ENCODE measurements around the gene ZSWIM6.
"Not testable (repeated sequence)": the region's sequence is repeated elsewhere in the genome, so short reads cannot be mapped to it uniquely, and the experiment has no call there.

The ZSWIM6 gene

DNA sequence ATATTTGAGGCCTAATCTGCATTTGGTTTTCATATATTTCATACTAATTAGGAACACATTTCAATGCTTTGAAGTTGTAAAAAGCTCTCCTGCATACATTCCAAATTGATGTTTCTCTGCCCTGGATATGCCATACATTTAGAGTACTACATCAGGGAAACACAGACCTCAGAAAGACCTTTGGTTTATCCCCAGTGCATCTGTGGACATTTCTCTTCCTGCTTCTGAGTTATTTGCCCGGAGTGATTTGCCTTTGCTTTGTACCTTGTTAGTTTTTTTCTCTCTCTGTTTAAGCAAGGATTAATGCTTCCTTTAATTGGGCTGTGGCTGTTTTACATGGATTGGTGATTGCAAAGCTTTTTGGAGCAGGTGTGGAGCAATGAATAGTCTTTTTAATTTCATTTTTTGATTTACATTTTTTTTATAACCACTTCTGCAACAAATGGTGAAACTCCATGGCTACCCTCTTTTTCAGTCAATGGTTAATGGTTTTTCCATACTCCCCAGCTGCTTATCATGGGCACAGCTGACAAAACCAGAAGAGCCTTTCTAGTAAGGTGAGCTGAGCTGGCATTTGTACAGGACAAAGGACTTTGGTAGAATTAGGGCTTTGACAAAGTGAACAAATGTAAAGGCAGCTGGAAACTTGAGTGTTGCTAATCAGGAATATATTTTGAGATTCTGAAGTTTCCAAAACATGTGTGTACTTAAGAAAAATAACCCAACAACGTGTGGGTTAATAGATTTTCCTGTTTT, 54.2 kb downstream of the ZSWIM6 start:
- no peak for TF ChIP-seq ZNF274 (IDR thresholded peaks at IDR 0.05; ENCODE audit: low read depth, low read length)
- H3K4me3 ChIP-seq (ENCODE audit: low read length), result no peak overlapping the region

DNA sequence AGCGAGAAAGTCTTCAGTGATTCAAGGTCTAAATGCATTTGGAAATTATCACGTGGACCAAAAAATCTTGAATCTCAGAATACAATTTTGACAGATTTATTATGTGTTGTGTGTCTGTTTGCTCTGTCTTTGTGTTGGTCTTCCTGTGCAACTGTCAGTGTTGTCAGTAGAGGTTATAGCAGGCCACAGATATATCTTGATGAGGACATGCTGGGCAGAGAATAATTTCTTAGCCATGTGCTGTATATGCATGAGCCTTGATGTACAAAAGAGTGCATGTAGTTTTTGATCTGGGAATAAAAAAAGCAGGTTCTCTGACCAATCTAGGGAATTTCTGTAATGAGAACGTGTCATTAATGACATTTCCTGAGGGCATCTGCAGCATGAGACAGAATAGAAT, 57.6 kb downstream of the ZSWIM6 start:
- TF ChIP-seq ZNF274 (IDR thresholded peaks at IDR 0.05; ENCODE audit: low read depth, low read length), result no peak
- H3K4me3 ChIP-seq (ENCODE audit: low read length), result no peak overlapping the region

DNA sequence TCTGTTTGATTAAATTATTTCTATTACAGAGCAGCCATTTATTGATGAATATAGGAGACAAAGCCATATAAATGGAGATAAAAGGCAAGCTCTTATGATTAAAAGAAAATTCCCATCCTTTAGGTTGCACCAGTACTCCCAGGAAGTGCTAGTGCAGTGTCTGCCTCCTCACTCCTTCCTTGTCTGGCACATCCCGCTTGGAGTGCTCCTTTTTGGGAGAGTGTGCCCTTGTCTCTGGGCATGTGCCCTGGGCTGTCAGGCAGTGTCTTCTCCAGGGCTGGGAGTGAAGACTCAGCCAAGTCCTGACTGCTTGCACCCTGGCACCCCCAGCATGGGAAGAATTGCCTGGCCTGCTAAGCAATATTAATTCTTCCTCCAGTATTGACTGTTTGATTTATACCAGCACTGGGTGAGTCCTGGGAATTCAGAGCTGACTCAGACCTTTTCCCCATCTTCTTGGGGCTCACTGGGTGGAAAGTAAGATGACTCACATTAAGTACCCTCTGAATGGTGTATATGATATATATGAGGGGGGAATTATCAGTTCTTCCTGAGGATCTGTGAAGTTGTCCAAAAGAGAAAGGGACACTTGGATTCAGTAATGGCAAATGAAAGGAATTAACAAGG, 62.1 kb downstream of the ZSWIM6 start:
- no peak overlapping the region for H3K4me3 ChIP-seq (ENCODE audit: low read length)
- TF ChIP-seq ZNF274 (IDR thresholded peaks at IDR 0.05; ENCODE audit: low read depth, low read length), result no peak

DNA sequence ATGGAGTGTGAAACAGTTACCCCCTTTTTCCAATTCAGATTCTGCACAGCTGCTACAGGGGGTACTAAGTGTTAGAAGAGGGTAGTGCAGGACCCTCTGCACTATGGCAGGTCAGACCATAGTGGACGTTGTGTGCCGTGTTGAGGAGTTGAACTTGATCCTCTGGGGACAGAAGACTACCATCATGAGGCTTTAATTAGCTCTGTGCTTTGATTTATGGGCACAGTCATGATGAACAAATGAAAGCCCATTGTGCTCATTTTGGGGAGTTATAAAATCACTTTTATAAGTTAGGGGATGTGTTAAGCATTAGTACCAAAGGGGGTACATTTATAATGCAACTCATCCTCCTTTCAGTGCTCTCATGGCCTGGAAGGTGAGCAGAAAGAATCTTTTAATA, 62.7 kb downstream of the ZSWIM6 start:
- no peak for TF ChIP-seq ZNF274 (IDR thresholded peaks at IDR 0.05; ENCODE audit: low read depth, low read length)
- no peak overlapping the region for H3K4me3 ChIP-seq (ENCODE audit: low read length)

DNA sequence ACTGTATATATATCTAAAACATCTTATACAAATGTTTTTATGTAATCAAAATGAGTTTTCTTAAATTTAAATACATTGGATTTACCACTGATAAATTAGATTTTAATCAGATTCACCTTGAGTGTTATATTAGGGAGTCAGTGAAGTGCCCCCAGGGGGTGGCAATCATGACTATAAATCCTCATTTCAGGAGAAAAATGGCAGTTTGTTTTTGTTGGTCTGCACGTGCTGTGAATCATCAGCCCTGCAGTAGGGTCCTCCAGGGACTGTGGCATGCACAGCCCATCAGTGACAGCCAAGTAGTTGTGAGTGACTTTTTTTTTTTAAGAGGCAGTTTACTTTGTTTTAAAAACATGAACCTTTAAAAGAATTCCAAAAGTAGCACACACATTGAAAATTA, 65.2 kb downstream of the ZSWIM6 start:
- no peak for TF ChIP-seq ZNF274 (IDR thresholded peaks at IDR 0.05; ENCODE audit: low read depth, low read length)
- no peak overlapping the region for H3K4me3 ChIP-seq (ENCODE audit: low read length)

DNA sequence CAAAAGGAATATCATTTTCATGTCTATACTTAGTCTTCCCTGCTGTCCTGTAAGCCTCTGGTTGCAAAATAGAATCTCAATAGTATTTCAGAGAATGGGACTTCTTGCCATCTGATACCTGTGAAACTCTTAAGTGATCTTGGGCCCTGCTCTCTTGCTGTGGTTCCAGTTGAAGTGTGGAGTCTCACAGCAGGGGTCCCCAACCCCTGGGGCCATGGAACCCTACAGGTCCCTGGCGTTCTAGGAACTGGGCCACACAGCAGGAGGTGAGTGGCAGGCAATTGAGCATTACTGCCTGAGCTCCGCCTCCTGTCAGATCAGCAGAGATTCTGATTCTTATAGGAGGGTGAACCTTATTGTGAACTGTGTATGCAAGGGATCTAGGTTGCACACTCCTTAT, 65.9 kb downstream of the ZSWIM6 start:
- no peak overlapping the region for H3K4me3 ChIP-seq (ENCODE audit: low read length)
- no peak for TF ChIP-seq ZNF274 (IDR thresholded peaks at IDR 0.05; ENCODE audit: low read depth, low read length)

DNA sequence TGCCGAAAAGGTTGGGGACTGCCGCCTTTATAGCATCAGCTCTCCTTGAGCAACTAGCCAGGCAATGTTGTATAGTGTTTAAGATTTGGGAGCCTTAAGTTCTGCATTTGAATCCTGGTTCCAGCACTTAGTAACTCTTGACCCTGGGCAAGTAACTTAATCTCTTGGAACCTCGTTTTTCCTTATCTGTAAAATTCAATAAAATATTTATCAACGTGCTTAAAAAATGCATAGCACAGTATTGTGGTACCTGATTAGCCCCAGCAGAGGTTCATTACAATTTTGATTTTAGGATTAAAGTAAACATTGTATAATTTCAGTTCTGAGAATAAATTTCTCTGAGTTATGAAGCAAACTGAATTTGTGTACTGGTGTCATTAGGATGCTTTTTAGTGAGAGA, 66.4 kb downstream of the ZSWIM6 start:
- no peak for TF ChIP-seq ZNF274 (IDR thresholded peaks at IDR 0.05; ENCODE audit: low read depth, low read length)
- H3K4me3 ChIP-seq (ENCODE audit: low read length), result no peak overlapping the region

DNA sequence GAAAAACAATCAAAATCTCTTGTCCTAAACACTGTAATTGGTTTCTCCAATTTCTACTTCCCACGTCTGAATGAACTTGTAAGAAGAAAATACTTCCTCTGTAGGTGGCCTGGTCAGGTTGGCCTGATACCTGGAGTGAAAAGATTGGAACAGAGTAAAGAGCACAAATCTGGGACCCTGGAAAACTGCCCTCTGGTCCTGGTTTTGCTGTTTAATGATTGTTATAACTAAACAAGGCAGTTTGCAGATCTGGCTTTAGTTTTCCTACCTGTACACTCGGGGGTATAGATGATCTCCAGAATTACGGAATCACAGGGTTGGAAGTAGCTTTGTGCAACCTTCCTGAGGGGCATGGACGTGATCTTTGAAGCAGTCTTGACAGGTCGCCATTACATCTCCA, 67.6 kb downstream of the ZSWIM6 start:
- no peak for TF ChIP-seq ZNF274 (IDR thresholded peaks at IDR 0.05; ENCODE audit: low read depth, low read length)
- no peak overlapping the region for H3K4me3 ChIP-seq (ENCODE audit: low read length)

DNA sequence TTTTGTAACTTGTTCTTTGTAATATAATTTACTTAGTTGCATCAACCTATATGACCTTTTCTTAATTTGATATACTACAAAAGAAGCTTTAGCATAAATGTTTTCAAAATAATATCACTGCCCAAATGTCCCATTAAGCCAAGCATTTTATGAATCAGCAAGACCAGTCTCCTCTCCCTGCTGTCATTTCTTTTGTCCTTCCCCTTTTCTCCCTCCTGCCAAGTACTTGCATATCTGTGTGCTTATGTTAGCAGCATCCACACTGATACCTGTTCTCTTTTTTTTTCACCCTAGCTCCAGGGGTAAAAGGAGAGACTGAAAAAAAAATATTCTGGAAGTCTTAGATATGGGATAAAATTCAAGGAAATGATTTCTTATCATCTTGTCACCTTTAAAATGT, 69.7 kb downstream of the ZSWIM6 start:
- H3K4me3 ChIP-seq (ENCODE audit: low read length), result no peak overlapping the region
- no peak for TF ChIP-seq ZNF274 (IDR thresholded peaks at IDR 0.05; ENCODE audit: low read depth, low read length)

DNA sequence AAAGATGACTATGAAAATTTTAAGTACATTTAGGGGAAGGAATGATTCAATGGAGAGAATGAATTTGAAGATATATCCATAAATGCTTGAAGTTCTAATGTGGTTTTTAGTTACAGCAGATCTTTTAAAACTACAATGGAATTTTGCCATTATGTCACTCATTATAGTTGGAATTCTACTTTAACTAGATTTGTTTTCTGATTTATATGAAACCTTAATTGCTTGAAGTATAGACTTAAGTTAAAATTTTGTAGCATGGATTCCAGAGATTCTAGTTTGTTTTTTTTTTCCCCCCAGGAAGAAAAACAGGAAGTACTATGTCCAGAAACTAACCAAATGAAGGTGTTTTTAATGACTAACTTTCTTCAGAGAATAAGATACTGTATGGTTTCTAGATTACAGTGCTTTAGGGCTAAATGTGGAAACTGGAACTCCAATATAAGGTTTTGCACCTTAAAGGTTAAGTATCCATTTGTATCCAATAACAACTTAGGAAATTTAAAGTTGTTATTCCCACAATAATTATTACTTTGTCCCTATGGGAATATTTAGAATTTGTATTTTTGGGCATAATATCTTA, 70.3 kb downstream of the ZSWIM6 start:
- TF ChIP-seq ZNF274 (IDR thresholded peaks at IDR 0.05; ENCODE audit: low read depth, low read length), result no peak
- H3K4me3 ChIP-seq (ENCODE audit: low read length), result no peak overlapping the region

DNA sequence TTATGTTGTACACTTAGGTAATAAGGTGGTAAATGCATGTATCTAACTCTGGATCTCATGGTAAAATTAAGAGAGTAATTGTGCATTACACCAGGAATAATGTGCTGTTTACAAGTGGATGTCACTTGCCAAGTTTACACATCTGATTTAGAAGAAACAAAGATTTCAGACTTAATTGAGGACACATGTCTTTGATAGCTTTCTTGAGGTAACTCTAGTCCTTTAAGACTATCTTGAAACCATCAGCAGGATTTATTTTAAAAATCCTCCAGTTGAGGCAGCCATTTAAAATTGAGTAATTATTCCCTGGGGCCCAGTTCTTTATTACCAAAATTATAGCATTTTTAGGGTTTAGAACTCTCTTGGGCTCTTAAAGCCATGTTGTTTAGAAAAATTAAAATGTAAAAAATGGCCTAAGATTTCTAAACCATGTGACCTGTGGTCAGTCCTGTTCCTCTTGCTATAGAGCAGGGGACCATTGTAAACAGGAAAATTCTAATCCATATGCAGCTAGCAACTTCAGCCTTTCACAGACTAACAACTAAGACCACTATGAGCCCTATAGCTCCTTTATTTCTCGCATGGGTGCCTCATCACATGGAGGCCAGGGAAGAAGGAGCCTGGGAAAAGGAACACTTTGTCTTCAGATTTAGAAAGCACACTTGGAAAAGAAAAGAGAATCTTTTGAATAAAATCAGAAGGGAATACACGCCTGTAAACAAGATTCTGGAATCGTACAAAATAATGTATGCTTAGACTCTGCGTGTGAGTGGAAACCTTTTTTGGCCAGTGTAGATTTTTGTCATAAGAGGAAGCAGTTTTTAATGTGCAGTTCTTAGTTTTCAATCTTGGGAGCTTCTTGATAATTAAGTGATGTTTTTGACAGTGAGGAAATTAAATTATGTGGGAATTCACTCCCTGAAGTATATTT, 71.2 kb downstream of the ZSWIM6 start:
- TF ChIP-seq ZNF274 (IDR thresholded peaks at IDR 0.05; ENCODE audit: low read depth, low read length), result no peak
- H3K4me3 ChIP-seq (ENCODE audit: low read length), result no peak overlapping the region

DNA sequence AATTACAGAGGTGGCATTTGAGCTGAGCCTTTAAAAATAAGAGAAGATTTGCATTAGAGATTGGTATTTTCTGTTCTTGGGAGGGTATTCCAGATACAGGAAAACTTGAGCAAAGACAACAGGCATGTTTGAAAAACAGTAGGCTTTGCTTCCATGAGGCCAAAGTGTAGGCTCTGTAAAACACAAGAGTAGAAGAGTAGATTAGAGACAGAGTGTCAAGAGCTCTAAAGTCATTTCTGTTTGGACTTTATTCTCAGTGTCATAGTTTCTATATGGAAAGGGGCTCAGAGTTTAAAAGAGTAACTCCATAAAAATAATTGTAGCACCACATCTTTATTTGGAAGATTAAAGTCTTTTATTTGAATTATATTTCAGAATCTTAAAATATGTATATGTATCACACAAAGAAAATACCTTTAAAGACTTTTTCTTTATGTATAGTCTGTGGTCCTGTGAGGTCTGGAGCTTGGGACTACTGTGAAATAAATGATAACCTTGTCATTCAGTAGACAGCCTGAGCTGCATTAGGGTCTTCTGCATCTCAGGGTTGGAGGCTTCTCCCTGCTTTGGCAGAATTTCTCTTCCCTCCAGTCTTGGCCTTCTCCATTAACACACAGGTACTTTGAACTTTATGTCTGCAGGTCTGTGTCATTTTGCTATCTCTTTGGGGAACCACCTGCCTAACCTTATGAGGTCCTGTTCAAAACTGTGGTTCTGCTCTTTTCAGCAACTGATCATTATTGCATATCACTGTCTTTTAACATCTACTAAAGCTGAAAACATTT, 73.6 kb downstream of the ZSWIM6 start:
- no peak for TF ChIP-seq ZNF274 (IDR thresholded peaks at IDR 0.05; ENCODE audit: low read depth, low read length)
- no peak overlapping the region for H3K4me3 ChIP-seq (ENCODE audit: low read length)

DNA sequence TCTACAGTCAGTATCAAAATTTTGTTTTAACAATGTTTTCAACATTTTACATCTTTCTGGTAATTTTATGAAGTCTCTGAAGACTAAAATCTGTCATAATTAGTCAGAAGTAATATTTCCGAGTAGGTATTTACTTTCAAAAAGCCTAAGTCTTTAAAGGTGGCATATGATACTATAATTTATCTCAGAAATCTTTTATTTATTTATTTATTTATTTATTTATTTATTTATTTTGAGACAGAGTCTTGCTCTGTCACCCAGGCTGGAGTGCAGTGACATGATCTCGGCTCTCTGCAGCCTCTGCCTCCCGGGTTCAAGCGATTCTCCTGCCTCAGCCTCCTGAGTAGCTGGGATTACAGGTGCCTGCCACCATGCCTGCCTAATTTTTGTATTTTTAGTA, 74.4 kb downstream of the ZSWIM6 start:
- H3K4me3 ChIP-seq (ENCODE audit: low read length), result not testable (repeated sequence)
